GM12875 (cell line): ENCODE measurements around the gene POLR2H.

Source experiments
- H3K4me3 ChIP-seq: one replicate; pipeline ENCODE4 v1.5.1; 2011; ENCODE audit warnings: low read depth, low read length, control low read depth
- CTCF ChIP-seq: IDR thresholded peaks from 2 replicates; pipeline ENCODE4 v1.5.1; 2011; ENCODE audit warnings: low read depth, mild to moderate bottlenecking, control low read depth, inconsistent platforms, low read length, moderate library complexity, borderline replicate concordance; ENCODE audit not compliant: insufficient read depth

The POLR2H gene

GRCh38 chr3:184380627-184381260 lies 19.2 kb downstream of the POLR2H start:
- no peak for TF ChIP-seq CTCF
- H3K4me3 ChIP-seq, result no peak overlapping the region

- no peak overlapping the region for H3K4me3 ChIP-seq
- no peak for TF ChIP-seq CTCF
Measured at GRCh38 chr3:184381261-184382224, 20.0 kb downstream of the POLR2H start.

- TF ChIP-seq CTCF, result no peak
- no peak overlapping the region for H3K4me3 ChIP-seq
Measured at GRCh38 chr3:184382326-184383032, 21.0 kb downstream of the POLR2H start.

- no peak overlapping the region for H3K4me3 ChIP-seq
- no peak for TF ChIP-seq CTCF
Measured at GRCh38 chr3:184383033-184383740, 21.7 kb downstream of the POLR2H start.

GRCh38 chr3:184384342-184384741 lies 22.8 kb downstream of the POLR2H start:
- no peak overlapping the region for H3K4me3 ChIP-seq
- no peak for TF ChIP-seq CTCF

GRCh38 chr3:184384856-184385422 lies 23.4 kb downstream of the POLR2H start:
- no peak for TF ChIP-seq CTCF
- no peak overlapping the region for H3K4me3 ChIP-seq
